HG03060 (cell line): ENCODE measurements around the gene CEP41.

Source experiments
- ATAC-seq: cut with Tn5 transposase; IDR thresholded peaks from one replicate; pipeline ENCODE4 v1.9.1; 2021; ENCODE audit warnings: low read depth, moderate number of reproducible peaks; ENCODE audit not compliant: unreplicated experiment

CEP41 gene

GRCh38 chr7:130359276-130359857 lies 81.4 kb downstream of the CEP41 start:
- ATAC-seq: no peak

GRCh38 chr7:130358471-130358870 lies 82.3 kb downstream of the CEP41 start:
- ATAC-seq: no peak

GRCh38 chr7:130356876-130357611 lies 83.8 kb downstream of the CEP41 start:
- no peak for ATAC-seq

GRCh38 chr7:130356121-130356875 lies 84.5 kb downstream of the CEP41 start:
- ATAC-seq: no peak

GRCh38 chr7:130353196-130353595 lies 87.6 kb downstream of the CEP41 start:
- ATAC-seq: no peak

GRCh38 chr7:130352194-130353074 lies 88.4 kb downstream of the CEP41 start:
- ATAC-seq: no peak

- no peak for ATAC-seq
Observed at GRCh38 chr7:130351791-130352090, 89.1 kb downstream of the CEP41 start.

GRCh38 chr7:130350945-130351790 lies 89.6 kb downstream of the CEP41 start:
- ATAC-seq: no peak

GRCh38 chr7:130349911-130350782 lies 90.7 kb downstream of the CEP41 start:
- no peak for ATAC-seq

- ATAC-seq: no peak
Observed at GRCh38 chr7:130346941-130347340, 93.9 kb downstream of the CEP41 start.

GRCh38 chr7:130346177-130346905 lies 94.5 kb downstream of the CEP41 start:
- no peak for ATAC-seq

GRCh38 chr7:130345725-130346124 lies 95.1 kb downstream of the CEP41 start:
- ATAC-seq: no peak

- no peak for ATAC-seq
Observed at GRCh38 chr7:130345136-130345535, 95.7 kb downstream of the CEP41 start.

GRCh38 chr7:130344271-130344866 lies 96.4 kb downstream of the CEP41 start, which contains the start of gene CPA5:
TSS of gene CPA5 (plus strand) at chr7:130344816. CDS start at chr7:130346486, 1,670 bp downstream.
- ATAC-seq: no peak
